Measurements from ENCODE around the gene RERE. TPM values are rescaled to one million over a fixed set of nuclear protein-coding genes. Genes with fewer than 3 reads are reported as not detected.

Gene RERE
- total RNA-seq, 1 donor from 2014 or later: 76.0 TPM

GRCh38 chr1:8670371-8670818, 147.0 kb downstream of the RERE start:
- intact Hi-C loops (cut with micrococcal nuclease): loop anchor here (2.0 kb wide), 1 partner anchor 18 kb away; no protein-coding TSS in a partner anchor

GRCh38 chr1:8669606-8670335, 147.7 kb downstream of the RERE start:
- intact Hi-C loops (cut with micrococcal nuclease): loop anchor here (2.0 to 5.0 kb wide), 3 partner anchors 17 to 67 kb away; no protein-coding TSS in a partner anchor

- intact Hi-C loops (cut with micrococcal nuclease): loop anchor here (5.0 kb wide), 2 partner anchors 34 to 66 kb away; no protein-coding TSS in a partner anchor
Observed at GRCh38 chr1:8667869-8668594, 149.4 kb downstream of the RERE start.

- intact Hi-C loops (cut with micrococcal nuclease): loop anchor here (5.0 kb wide), 2 partner anchors 36 to 64 kb away; no protein-coding TSS in a partner anchor
Observed at GRCh38 chr1:8666389-8667167, 150.9 kb downstream of the RERE start.

GRCh38 chr1:8665833-8666232, 151.6 kb downstream of the RERE start:
- intact Hi-C loops (cut with micrococcal nuclease): loop anchor here (5.0 kb wide), 2 partner anchors 36 to 64 kb away; no protein-coding TSS in a partner anchor

GRCh38 chr1:8664887-8665286, 152.6 kb downstream of the RERE start:
- intact Hi-C loops (cut with micrococcal nuclease): loop anchor here (5.0 kb wide), 2 partner anchors 37 to 63 kb away; no protein-coding TSS in a partner anchor

- intact Hi-C loops (cut with micrococcal nuclease): no loop called here
Observed at GRCh38 chr1:8663915-8664329, 153.5 kb downstream of the RERE start.

- intact Hi-C loops (cut with micrococcal nuclease): no loop called here
Observed at GRCh38 chr1:8663090-8663802, 154.2 kb downstream of the RERE start.

- intact Hi-C loops (cut with micrococcal nuclease): no loop called here
Observed at GRCh38 chr1:8662380-8663072, 154.9 kb downstream of the RERE start.

GRCh38 chr1:8661185-8662110, 156.0 kb downstream of the RERE start:
- intact Hi-C loops (cut with micrococcal nuclease): no loop called here

GRCh38 chr1:8660411-8660828, 157.0 kb downstream of the RERE start:
- intact Hi-C loops (cut with micrococcal nuclease): no loop called here

- intact Hi-C loops (cut with micrococcal nuclease): no loop called here
Observed at GRCh38 chr1:8659593-8659992, 157.8 kb downstream of the RERE start.

- intact Hi-C loops (cut with micrococcal nuclease): loop anchor here (2.0 kb wide), 1 partner anchor 17 kb away; no protein-coding TSS in a partner anchor
Observed at GRCh38 chr1:8653878-8654277, 163.6 kb downstream of the RERE start.

- intact Hi-C loops (cut with micrococcal nuclease): loop anchor here (2.0 kb wide), 1 partner anchor 18 kb away; no protein-coding TSS in a partner anchor
Observed at GRCh38 chr1:8652467-8653046, 164.9 kb downstream of the RERE start.

GRCh38 chr1:8651962-8652361, 165.5 kb downstream of the RERE start:
- intact Hi-C loops (cut with micrococcal nuclease): loop anchor here (2.0 kb wide), 1 partner anchor 19 kb away; no protein-coding TSS in a partner anchor

- intact Hi-C loops (cut with micrococcal nuclease): no loop called here
Observed at GRCh38 chr1:8651236-8651890, 166.1 kb downstream of the RERE start.

GRCh38 chr1:8649875-8650274, 167.6 kb downstream of the RERE start:
- intact Hi-C loops (cut with micrococcal nuclease): loop anchor here (5.0 kb wide), 1 partner anchor 48 kb away; no protein-coding TSS in a partner anchor

GRCh38 chr1:8649027-8649426, 168.4 kb downstream of the RERE start:
- intact Hi-C loops (cut with micrococcal nuclease): loop anchor here (5.0 kb wide), 1 partner anchor 47 kb away; no protein-coding TSS in a partner anchor
